Left ventricle myocardium inferior (tissue), 1 donor: ENCODE data around the gene FOXK1. TPM values are rescaled to one million over a fixed set of nuclear protein-coding genes. Genes with fewer than 3 reads are reported as not detected.

Experiments used
- DNase-seq: peaks from one replicate; pipeline ENCODE4 v3.0.0-alpha.2; 2020
- H3K27ac ChIP-seq: fragments of 200-600 bp; replicated peaks from 2 replicates; pipeline ENCODE4 v1.8.0; 2021
- H3K27me3 ChIP-seq: fragments of 200-600 bp; 2 replicates; pipeline ENCODE4 v1.8.0; 2021; ENCODE audit warnings: low read depth
- H3K36me3 ChIP-seq: fragments of 200-600 bp; 2 replicates; pipeline ENCODE4 v1.8.0; 2021
- H3K4me1 ChIP-seq: fragments of 200-600 bp; 2 replicates; pipeline ENCODE4 v1.8.0; 2021
- H3K4me3 ChIP-seq: fragments of 200-600 bp; 2 replicates; pipeline ENCODE4 v1.8.0; 2021; ENCODE audit warnings: mild to moderate bottlenecking, moderate library complexity
- H3K9me3 ChIP-seq: fragments of 200-600 bp; replicated peaks from 2 replicates; pipeline ENCODE4 v1.8.0; 2021
- CTCF ChIP-seq: fragments of 200-600 bp; IDR thresholded peaks from 2 replicates; pipeline ENCODE4 v1.8.0; 2021; ENCODE audit warnings: antibody characterized with exemption, mild to moderate bottlenecking, borderline replicate concordance
- intact Hi-C: fragments of 100-400 bp; cut with micrococcal nuclease; formaldehyde crosslinking; loops from one replicate; pipeline ENCODE4 v1.11.0; 2022
- total RNA-seq: library from RNA; stranded (reverse); fragmentation: NEBNext Ultra II Directional; extraction: Animal tissue kit (Norgen Biotek cat#: 25700); gene quantifications from one replicate; pipeline ENCODE4 v1.2.1, GENCODE V29; 2021
- donor health status: DM: no; HTN: yes; CAD: no; lungs with severe emphysema.

Gene FOXK1
- total RNA-seq, 1 donor from 2014 or later, result 18.3 TPM

GRCh38 chr7:4775250-4775847 is 93.3 kb downstream of the FOXK1 start, which contains the start of gene AP5Z1:
Gene AP5Z1, plus strand, starts transcription at chr7:4775623. Its CDS starts 93 bp downstream, at chr7:4775716.
- Histone ChIP-seq H3K27me3 (no peaks in the 10 kb centered on the region), H3K9me3 (no peaks in the 10 kb centered on the region), H3K27ac (peak within 1 kb of the TSS; percentile 97), H3K36me3 (peaks cover 8% of the 10 kb centered on the region), H3K4me1 (peaks cover 58% of the 10 kb centered on the region), H3K4me3 (peak within 1 kb of the TSS; percentile 100)
- TF ChIP-seq CTCF, result no peak
- intact Hi-C loops, result no loop called here
- peak; percentile 97 for DNase-seq

GRCh38 chr7:4775848-4776623 is 93.9 kb downstream of the FOXK1 start:
- intact Hi-C loops, result no loop called here
- H3K27me3 ChIP-seq, result no peaks in the 10 kb centered on the region
- DNase-seq, result no peak

GRCh38 chr7:4779118-4779517 is 97.0 kb downstream of the FOXK1 start:
- peaks cover 45% of the 10 kb centered on the region for H3K36me3 ChIP-seq
- intact Hi-C loops, result no loop called here
- TF ChIP-seq CTCF, result no peak

More at GRCh38 chr7:4775848-4776623, 93.9 kb downstream of the FOXK1 start:
- Histone ChIP-seq H3K4me3 (peak overlapping the region; percentile 100), H3K4me1 (peaks cover 51% of the 10 kb centered on the region), H3K27ac (peak overlapping the region; percentile 97), H3K36me3 (peaks cover 14% of the 10 kb centered on the region), H3K9me3 (no peaks in the 10 kb centered on the region)
- TF ChIP-seq CTCF, result no peak

GRCh38 chr7:4781366-4782069 is 99.4 kb downstream of the FOXK1 start:
- no peak overlapping the region for H3K4me3 ChIP-seq
- no peak for DNase-seq
- H3K36me3 ChIP-seq, result peaks cover 62% of the 10 kb centered on the region
- peaks cover 23% of the 10 kb centered on the region for H3K4me1 ChIP-seq
- H3K9me3 ChIP-seq, result no peaks in the 10 kb centered on the region
- intact Hi-C loops, result no loop called here
- TF ChIP-seq CTCF, result no peak
- no peaks in the 10 kb centered on the region for H3K27me3 ChIP-seq
- no peak overlapping the region for H3K27ac ChIP-seq

More at GRCh38 chr7:4779118-4779517, 97.0 kb downstream of the FOXK1 start:
- Histone ChIP-seq H3K4me1 (peaks cover 42% of the 10 kb centered on the region), H3K4me3 (no peak overlapping the region), H3K27me3 (no peaks in the 10 kb centered on the region), H3K27ac (no peak overlapping the region), H3K9me3 (no peaks in the 10 kb centered on the region)
- no peak for DNase-seq
